22Rv1 (cell line): ENCODE measurements around the gene LYST.

Experiments
- H3K27ac ChIP-seq: fragments of 450-650 bp; 2 replicates; pipeline ENCODE4 v1.5.1; 2017
- CTCF ChIP-seq: fragments of 450-650 bp; IDR thresholded peaks from 2 replicates; pipeline ENCODE4 v1.5.1; 2017; ENCODE audit warnings: mild to moderate bottlenecking
- ZFX ChIP-seq: fragments of 450-650 bp; IDR thresholded peaks from 2 replicates; pipeline ENCODE4 v1.6.1; 2017; ENCODE audit warnings: antibody characterized with exemption, borderline replicate concordance

LYST gene

GRCh38 chr1:235873571-235873970 lies 6.9 kb upstream of the LYST start:
- H3K27ac ChIP-seq, result no peak overlapping the region
- TF ChIP-seq ZFX (no peak), CTCF (no peak)

- H3K27ac ChIP-seq, result no peak overlapping the region
- no peak for TF ChIP-seq ZFX
These were observed 6.3 kb upstream of the LYST start for GRCh38 chr1:235873045-235873444.

GRCh38 chr1:235872270-235872669 lies 5.6 kb upstream of the LYST start:
- TF ChIP-seq ZFX (no peak), CTCF (no peak)
- no peak overlapping the region for H3K27ac ChIP-seq

- H3K27ac ChIP-seq, result peak overlapping the region; percentile 46
These were observed 1.3 kb upstream of the LYST start for GRCh38 chr1:235867903-235868469.

GRCh38 chr1:235866913-235867845 lies 473 bp upstream of the LYST start:
- H3K27ac ChIP-seq, result peak overlapping the region; percentile 46
- no peak for TF ChIP-seq CTCF
- no peak for TF ChIP-seq ZFX

More at GRCh38 chr1:235867903-235868469, 1.3 kb upstream of the LYST start:
- TF ChIP-seq CTCF, result no peak
- TF ChIP-seq ZFX, result no peak

GRCh38 chr1:235865565-235866204 lies 1.0 kb downstream of the LYST start:
- TF ChIP-seq CTCF (no peak), ZFX (no peak)
- no peak overlapping the region for H3K27ac ChIP-seq

- no peak overlapping the region for H3K27ac ChIP-seq
- no peak for TF ChIP-seq ZFX
- no peak for TF ChIP-seq CTCF
These were observed 1.7 kb downstream of the LYST start for GRCh38 chr1:235864931-235865525.
